ENCODE results near the gene IRX3. TPM values are rescaled to one million over a fixed set of nuclear protein-coding genes. Genes with fewer than 3 reads are reported as not detected.
"Not testable (repeated sequence)": the region's sequence is repeated elsewhere in the genome, so short reads cannot be mapped to it uniquely, and the experiment has no call there.

Gene IRX3
- total RNA-seq, 1 donor from 2014 or later: 0.07 TPM

- no peak for DNase-seq (ENCODE audit: low read depth, low spot score)
Observed at GRCh38 chr16:54275956-54276355, 10.6 kb downstream of the IRX3 start.

DNA sequence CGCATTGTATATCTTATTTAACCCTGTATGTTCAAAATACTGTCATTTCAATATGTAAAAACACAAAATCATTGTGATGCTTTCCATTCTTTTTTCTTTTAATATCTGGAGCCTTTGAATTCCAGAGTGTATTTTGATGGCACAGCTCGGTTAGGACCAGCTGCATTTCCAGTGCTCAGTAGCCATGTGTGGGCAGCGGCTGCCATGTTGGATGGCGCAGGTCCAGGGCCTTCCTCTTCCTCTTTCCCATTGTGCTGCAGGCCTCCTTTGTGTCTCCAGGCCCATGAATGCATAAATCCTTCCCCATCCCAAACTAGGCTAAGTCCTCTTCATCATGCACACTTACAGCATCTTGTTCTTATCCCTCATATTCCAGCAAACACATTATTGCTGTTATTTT is 13.0 kb downstream of the IRX3 start:
- DNase-seq (ENCODE audit: low read depth, low spot score): no peak

DNA sequence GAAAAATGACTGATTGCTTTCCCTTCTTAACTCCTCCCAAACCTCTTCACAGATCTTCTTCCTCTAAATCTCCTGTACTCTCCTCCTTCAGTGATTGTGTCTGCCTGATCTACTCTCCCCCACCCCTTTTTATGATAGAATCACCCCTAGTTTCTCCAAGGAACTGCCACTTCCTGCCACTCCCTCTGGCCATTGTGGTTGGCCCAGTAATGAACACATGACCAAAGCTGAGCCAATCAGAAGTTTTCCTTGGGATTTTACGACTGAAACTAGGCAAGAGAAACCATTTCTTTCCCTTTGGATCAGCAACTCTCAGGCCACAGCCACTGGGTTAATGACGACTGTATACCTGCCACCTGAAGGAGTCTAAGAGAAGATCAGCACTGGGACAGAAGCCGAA is 15.9 kb downstream of the IRX3 start:
- no peak for DNase-seq (ENCODE audit: low read depth, low spot score)

GRCh38 chr16:54269461-54269860 is 17.1 kb downstream of the IRX3 start:
- no peak for DNase-seq (ENCODE audit: low read depth, low spot score)

- DNase-seq (ENCODE audit: low read depth, low spot score): no peak
Observed at GRCh38 chr16:54268766-54269165, 17.8 kb downstream of the IRX3 start.

GRCh38 chr16:54268340-54268739 is 18.2 kb downstream of the IRX3 start:
- no peak for DNase-seq (ENCODE audit: low read depth, low spot score)

DNA sequence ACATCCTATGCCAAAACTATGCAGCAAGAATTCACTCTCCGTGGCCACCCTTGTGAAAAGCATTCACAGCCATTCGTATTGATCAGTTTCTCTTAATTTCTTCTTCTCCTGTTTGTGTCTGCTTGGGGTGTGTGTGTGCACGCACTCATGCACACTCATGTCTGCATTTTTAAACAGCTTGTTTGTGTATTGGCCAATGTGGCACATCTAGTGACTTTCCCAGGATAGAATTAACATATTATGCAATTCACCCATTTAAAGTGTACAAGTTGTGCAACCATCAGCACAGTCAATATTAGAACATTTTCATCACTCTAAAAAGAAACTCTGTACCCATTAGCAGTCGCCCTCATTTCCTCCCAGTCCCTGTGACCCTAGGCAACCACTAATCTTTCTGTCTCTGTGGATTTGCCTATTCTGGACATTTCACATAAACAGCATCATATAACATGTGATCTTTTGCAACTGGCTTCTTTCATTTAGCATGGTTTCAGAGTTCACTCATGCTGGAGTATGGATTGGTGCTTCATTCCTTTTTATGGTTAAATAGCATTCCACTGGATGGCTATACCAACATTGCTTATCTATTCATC is 20.1 kb downstream of the IRX3 start:
- no peak for DNase-seq (ENCODE audit: low read depth, low spot score)

DNA sequence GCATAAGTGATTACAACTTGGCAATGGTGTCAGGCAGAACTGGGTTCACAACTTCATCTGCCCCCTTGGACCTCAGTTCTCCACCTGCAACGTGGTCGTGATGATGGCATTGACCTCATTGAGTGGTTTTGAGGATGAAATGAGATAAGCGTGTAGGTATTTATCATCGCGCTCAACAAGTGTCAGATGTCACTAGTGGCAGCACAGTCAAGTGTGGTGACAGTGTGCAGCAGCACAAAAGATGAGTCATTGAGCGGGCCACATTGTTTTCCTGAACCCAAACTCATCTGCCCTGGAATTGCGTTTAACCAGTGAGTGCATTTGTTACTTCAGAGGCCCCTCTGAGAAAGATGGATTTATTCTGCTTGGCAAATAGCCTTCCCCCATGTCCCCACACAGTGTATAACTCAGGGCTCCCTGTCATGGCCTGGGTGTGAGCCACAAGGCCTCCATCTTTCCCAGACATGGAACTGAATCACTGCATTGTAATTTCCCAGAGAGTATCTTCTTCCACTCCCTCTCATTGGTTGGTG is 20.9 kb downstream of the IRX3 start:
- DNase-seq (ENCODE audit: low read depth, low spot score): no peak

DNA sequence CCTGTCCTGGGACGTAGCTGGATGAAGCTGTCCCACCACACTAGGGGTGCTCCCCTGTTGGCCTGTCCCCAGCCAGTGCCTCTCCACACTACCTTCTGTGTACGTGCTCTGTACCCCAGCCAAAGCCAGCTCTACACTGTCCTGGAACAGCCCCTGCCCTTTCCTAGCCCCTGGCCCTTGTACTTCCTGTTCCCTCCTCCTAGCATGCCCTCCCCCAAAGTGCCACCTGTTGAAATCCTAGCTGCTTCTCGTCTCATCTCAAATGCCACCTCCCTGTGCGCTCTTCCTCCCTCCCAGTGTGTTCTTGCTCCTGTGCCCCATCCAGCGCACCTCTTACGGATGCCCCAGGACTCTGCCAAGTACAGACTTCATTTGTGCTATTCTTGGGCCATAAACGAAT is 33.5 kb downstream of the IRX3 start:
- no peak for DNase-seq (ENCODE audit: low read depth, low spot score)

- no peak for DNase-seq (ENCODE audit: low read depth, low spot score)
Observed at GRCh38 chr16:54248863-54249710, 37.5 kb downstream of the IRX3 start.

DNA sequence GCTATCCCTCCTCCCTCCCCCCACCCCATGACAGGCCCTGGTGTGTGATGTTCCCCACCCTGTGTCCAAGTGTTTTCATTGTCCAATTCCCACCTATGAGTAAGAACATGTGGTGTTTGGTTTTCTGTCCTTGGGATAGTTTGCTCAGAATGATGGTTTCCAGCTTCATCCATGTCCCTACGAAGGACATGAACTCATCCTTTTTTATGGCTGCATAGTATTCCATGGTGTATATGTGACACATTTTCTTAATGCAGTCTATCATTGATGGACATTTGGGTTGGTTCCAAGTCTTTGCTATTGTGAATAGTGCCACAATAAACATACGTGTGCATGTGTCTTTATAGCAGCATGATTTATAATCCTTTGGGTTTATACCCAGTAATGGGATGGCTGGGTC is 38.9 kb downstream of the IRX3 start:
- DNase-seq (ENCODE audit: low read depth, low spot score): not testable (repeated sequence)

DNA sequence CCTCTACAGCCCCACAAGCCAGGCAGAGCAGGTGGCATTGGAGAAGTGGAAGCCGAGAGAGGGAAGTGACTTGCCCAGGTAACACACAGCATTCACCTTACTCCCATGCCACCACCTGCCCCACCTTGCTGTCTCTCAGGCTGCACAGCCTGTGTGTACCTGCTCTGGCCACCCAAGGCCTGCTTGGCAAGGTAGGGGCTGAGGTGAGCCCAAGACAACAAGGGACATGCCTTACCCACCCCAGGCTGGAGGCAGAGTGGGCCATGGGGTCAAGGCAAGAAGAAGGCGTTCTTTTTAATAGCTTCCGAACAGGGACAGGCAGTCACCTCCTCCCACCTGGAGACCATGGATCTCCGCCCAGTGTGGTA is 40.1 kb downstream of the IRX3 start:
- DNase-seq (ENCODE audit: low read depth, low spot score): no peak

GRCh38 chr16:54245788-54246453 is 40.7 kb downstream of the IRX3 start:
- no peak for DNase-seq (ENCODE audit: low read depth, low spot score)

DNA sequence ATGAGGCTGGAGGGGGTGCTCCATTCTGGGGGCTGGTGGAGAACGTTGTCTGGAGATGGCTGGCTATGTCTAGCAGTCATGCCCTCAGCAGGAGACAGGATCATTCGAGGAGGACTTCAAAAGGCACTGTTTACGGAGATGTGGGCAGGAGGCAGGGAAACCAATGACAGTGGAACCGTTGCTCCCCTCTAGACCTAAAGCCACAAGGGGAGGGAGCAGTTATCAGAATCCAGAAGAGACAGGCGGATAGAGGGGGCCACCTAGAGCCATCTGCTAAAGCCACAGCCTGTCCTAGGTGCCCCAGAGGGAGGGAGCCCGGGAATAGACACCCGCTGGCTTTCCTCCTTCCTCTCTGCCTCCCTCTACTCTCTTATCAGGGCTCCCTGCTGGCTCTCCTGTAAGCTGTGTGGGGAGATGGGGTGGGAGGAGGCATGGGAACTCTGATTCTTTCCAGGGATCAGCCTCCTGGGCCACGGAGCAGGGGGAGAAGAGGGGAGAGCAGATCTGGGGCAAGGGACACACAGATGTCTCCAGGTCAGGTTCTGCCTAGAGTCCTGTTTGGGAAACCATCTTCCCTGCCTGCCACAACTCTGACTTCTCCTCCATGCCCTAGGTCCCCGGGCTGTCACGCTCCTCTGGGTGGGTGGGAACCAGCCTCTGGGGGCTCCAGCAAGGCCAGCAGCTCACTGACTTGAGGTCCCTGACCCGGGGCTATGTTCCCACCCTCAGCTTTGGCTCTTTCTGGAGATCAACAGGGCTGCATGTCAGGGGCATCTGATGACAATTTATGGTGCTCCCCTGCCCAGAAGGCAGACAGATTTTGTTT is 42.3 kb downstream of the IRX3 start:
- DNase-seq (ENCODE audit: low read depth, low spot score): no peak

- no peak for DNase-seq (ENCODE audit: low read depth, low spot score)
Observed at GRCh38 chr16:54243202-54243601, 43.4 kb downstream of the IRX3 start.

- DNase-seq (ENCODE audit: low read depth, low spot score): no peak
Observed at GRCh38 chr16:54242199-54242598, 44.4 kb downstream of the IRX3 start.

DNA sequence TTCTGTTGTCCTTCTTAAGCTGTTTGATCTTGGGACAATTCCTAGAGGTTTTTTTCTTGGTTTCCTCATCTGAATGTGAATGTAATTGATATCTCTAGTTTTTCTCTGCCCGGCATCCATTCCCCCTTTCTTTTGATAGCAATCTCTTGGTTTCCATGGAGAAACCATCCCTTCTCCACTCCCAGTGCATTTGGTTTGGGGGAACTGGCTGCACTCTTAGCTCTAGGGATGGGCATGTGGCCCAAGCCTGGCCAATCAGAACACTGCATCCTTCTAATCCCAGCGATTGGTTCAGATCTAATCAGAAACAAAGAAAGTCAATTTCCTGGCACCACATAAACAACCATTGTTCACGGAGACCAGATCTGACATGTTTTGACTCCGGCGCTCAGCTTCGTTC is 45.1 kb downstream of the IRX3 start:
- no peak for DNase-seq (ENCODE audit: low read depth, low spot score)

DNA sequence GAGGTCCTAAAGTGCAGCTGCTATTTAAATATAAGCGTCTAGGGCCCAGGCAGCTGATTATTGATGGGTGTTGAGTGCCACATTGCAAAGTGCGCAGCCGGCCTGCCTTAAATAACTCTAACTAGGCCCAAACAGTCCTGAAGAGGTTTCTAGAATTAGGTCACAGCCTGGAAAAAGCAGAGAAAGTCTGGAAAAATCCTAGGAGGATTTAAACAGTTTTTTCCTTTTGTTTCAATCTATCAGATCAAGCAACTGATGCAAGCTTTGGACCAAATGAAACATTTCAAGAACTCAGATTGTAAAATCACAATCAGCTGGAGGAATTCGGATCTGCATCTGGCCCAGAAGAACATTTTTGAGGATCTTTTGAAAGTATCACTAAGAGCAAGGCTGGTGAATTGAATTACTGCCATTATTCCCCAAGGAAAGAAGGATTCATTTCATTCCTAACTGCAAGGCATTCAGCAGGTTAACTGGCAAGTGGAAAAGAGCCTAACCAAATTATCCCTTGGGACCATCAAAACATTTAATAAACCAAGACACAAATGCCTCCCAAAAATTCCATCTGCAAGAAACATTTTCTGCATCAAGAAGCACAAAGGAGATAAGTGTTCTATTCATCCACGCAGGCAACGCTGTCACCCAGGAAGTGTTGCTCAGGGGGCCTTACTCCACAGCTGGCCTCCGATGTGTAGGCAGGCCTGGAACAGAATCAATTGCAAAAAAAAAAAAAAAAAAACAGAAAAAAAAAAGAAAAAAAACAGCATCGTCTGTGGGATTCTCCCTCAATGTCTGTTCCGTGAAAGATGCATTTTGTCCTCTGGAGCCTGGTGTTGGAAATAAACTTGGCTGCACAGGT is 46.1 kb downstream of the IRX3 start:
- DNase-seq (ENCODE audit: low read depth, low spot score): no peak

- DNase-seq (ENCODE audit: low read depth, low spot score): no peak
Observed at GRCh38 chr16:54239456-54239855, 47.1 kb downstream of the IRX3 start.

DNA sequence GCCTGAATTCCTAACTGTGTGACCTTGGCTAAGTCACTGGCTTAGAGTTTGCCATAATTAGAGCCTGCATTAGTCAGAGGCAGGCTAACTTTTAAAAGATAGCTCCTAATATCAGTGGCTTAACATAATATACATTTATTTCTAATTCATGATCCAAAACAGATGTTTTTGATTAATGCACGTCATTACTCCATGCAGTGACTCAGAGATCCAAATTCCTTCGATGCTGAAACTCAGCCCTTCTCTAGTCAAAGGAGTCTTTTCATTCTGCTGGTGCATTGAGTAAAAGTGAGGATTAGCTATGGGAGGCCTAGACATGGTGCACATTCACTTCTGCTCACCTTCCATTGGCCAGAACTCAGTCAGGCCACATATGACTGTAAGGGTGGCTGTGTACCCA is 49.8 kb downstream of the IRX3 start:
- DNase-seq (ENCODE audit: low read depth, low spot score): no peak

DNA sequence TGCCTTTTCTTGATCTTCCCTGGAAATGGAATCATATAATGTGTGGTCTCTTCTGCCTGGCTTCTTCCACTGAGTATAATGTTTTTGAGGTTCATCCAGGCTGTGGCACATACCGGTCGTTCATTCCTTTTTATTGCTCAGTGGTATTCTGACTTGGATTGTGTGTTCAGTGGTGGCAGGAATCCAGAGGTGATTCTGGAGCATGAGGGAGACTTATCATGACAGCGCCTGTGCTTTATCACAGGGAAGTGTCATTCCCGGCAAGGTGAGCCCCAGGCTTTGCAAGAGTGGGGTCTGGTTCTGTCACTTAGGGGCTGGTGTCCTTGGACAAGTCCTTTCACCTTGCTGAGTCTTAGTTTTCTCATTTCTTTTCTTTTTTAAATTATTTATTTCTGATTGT is 53.0 kb downstream of the IRX3 start:
- no peak for DNase-seq (ENCODE audit: low read depth, low spot score)

Measured in pulmonary artery endothelial cell (primary cell).